H1 (cell line): Measurements from ENCODE around the gene SYNPR. TPM values are rescaled to one million over a fixed set of nuclear protein-coding genes. Genes with fewer than 3 reads are reported as not detected.

ENCODE experiments used
- CTCF ChIA-PET: fragments of 300-600 bp; sonication (Branson Sonifier 250); formaldehyde crosslinking; loops from one replicate; lab custom pipeline; 2021; ENCODE audit not compliant: partially characterized antibody; lab: Charles Lee
- POLR2A ChIA-PET: fragments of 300-600 bp; sonication (Branson Sonifier 250); formaldehyde crosslinking; loops from one replicate; lab custom pipeline; 2021; ENCODE audit warnings: inconsistent platforms; ENCODE audit not compliant: partially characterized antibody; lab: Charles Lee
- DNase-seq, 2 experiments: peaks; one replicate each; pipeline versions ENCODE4 v3.0.0 to v3.0.0-alpha.2; 2010 to 2022; ENCODE audit warnings: low spot score in 2 of 2, low read depth in 1 of 2, mixed read lengths in 1 of 2
- FAIRE-seq: peaks from 2 replicates; lab custom pipeline; 2011; peaks lifted over from hg19 to GRCh38; lab: Jason Lieb, UNC
- H2AFZ ChIP-seq: 2 replicates; pipeline ENCODE4 v1.8.1; 2012; ENCODE audit warnings: low read length, inconsistent platforms
- H2AK5ac ChIP-seq: 2 replicates; pipeline ENCODE4 v1.6.1; 2013; ENCODE audit warnings: low read depth, low read length
- H2BK120ac ChIP-seq: replicated peaks from 2 replicates; pipeline ENCODE3; 2013; ENCODE audit warnings: low read depth, low read length, inconsistent platforms
- H2BK12ac ChIP-seq: 2 replicates; pipeline ENCODE4 v1.6.1; 2013; ENCODE audit warnings: low read depth, low read length
- H2BK15ac ChIP-seq: 2 replicates; pipeline ENCODE4 v1.6.1; 2013; ENCODE audit warnings: low read length
- H2BK20ac ChIP-seq: 2 replicates; pipeline ENCODE4 v1.6.1; 2013; ENCODE audit warnings: low read length
- H2BK5ac ChIP-seq: 2 replicates; pipeline ENCODE4 v1.6.1; 2013; ENCODE audit warnings: low read depth, low read length
- H3K14ac ChIP-seq: 2 replicates; pipeline ENCODE4 v1.6.1; 2013; ENCODE audit warnings: inconsistent platforms; ENCODE audit not compliant: insufficient read length
- H3K18ac ChIP-seq: 2 replicates; pipeline ENCODE4 v1.6.1; 2013; ENCODE audit warnings: low read length; ENCODE audit errors: extremely low read depth
- H3K23ac ChIP-seq: 2 replicates; pipeline ENCODE4 v1.6.1; 2013; ENCODE audit warnings: inconsistent platforms; ENCODE audit not compliant: insufficient read length
- H3K23me2 ChIP-seq: 2 replicates; pipeline ENCODE4 v1.6.1; 2013; ENCODE audit warnings: low read depth, low read length
- H3K27ac ChIP-seq: 2 replicates; pipeline ENCODE4 v1.6.1; 2011; ENCODE audit warnings: low read depth, low read length, inconsistent platforms
- H3K27me3 ChIP-seq, 4 experiments: replicated peaks in 1 of 4; 1 replicate in 1 of 4; 2 replicates in 3 of 4; pipeline versions ENCODE4 v1.6.1 to v1.8.1; 2011 to 2013; ENCODE audit warnings: low read length in 3 of 4, mild to moderate bottlenecking in 3 of 4, inconsistent platforms in 2 of 4, mixed read lengths in 2 of 4, moderate library complexity in 1 of 4; ENCODE audit not compliant: control insufficient read depth in 3 of 4, insufficient read depth in 3 of 4; ENCODE audit errors: extremely low read depth in 1 of 4
- H3K36me3 ChIP-seq, 4 experiments: 2 replicates each; pipeline versions ENCODE4 v1.6.1 to v1.8.1; 2011 to 2013; ENCODE audit warnings: mild to moderate bottlenecking in 4 of 4, low read length in 3 of 4, moderate library complexity in 2 of 4, control low read depth in 1 of 4, inconsistent platforms in 1 of 4; ENCODE audit not compliant: insufficient read depth in 4 of 4, control insufficient read depth in 2 of 4
- H3K4ac ChIP-seq: replicated peaks from 2 replicates; pipeline ENCODE3; 2013; ENCODE audit warnings: low read length, low read depth, mixed read lengths, inconsistent platforms; ENCODE audit not compliant: insufficient read length
- H3K4me1 ChIP-seq, 4 experiments: replicated peaks in 1 of 4; 1 replicate in 1 of 4; 2 replicates in 3 of 4; pipeline versions ENCODE4 v1.6.1 to v1.8.1; 2011 to 2013; ENCODE audit warnings: low read length in 3 of 4, inconsistent platforms in 2 of 4, mixed read lengths in 1 of 4; ENCODE audit not compliant: insufficient read depth in 4 of 4, control insufficient read depth in 3 of 4
- H3K4me2 ChIP-seq, 2 experiments: 2 replicates each; pipeline versions ENCODE4 v1.6.1 to v1.8.1; 2011 to 2013; ENCODE audit warnings: low read depth in 2 of 2, low read length in 2 of 2, control low read depth in 1 of 2, inconsistent platforms in 1 of 2, mild to moderate bottlenecking in 1 of 2; ENCODE audit not compliant: insufficient read depth in 1 of 2
- H3K4me3 ChIP-seq, 4 experiments: fragments of 200-600, 300-600 bp in 1 of 4; sonication (generic), shearing (Covaris generic), sonication (Bioruptor Twin) in 1 of 4; 2 replicates each; pipeline versions ENCODE4 v1.5.1 to v1.8.1; 2011 to 2016; ENCODE audit warnings: low read length in 4 of 4, low read depth in 3 of 4, control low read depth in 2 of 4, inconsistent platforms in 2 of 4, mild to moderate bottlenecking in 2 of 4, mixed read lengths in 1 of 4, moderate library complexity in 1 of 4; ENCODE audit not compliant: insufficient read depth in 2 of 4; ENCODE audit errors: extremely low read depth in 1 of 4
- H3K56ac ChIP-seq: replicated peaks from 2 replicates; pipeline ENCODE3; 2013; ENCODE audit warnings: low read depth, mild to moderate bottlenecking, mixed read lengths, low read length, inconsistent platforms; ENCODE audit not compliant: insufficient read length
- H3K79me1 ChIP-seq: 2 replicates; pipeline ENCODE4 v1.6.1; 2013; ENCODE audit warnings: low read depth, low read length, control low read depth
- H3K79me2 ChIP-seq, 2 experiments: 2 replicates each; pipeline versions ENCODE4 v1.6.1 to v1.8.1; 2012 to 2013; ENCODE audit warnings: low read length in 2 of 2, mild to moderate bottlenecking in 2 of 2, inconsistent platforms in 1 of 2; ENCODE audit not compliant: insufficient read depth in 2 of 2, control insufficient read depth in 1 of 2
- H3K9ac ChIP-seq, 4 experiments: replicated peaks in 1 of 4; 1 replicate in 1 of 4; 2 replicates in 3 of 4; pipeline versions ENCODE4 v1.6.1 to v1.8.1; 2011 to 2013; ENCODE audit warnings: low read depth in 3 of 4, low read length in 3 of 4, control low read depth in 2 of 4, mild to moderate bottlenecking in 2 of 4, moderate library complexity in 2 of 4, inconsistent platforms in 1 of 4; ENCODE audit errors: extremely low read depth in 1 of 4
- H3K9me3 ChIP-seq, 2 experiments: 2 replicates each; pipeline versions ENCODE4 v1.6.1 to v1.8.1; 2012 to 2013; ENCODE audit warnings: mild to moderate bottlenecking in 2 of 2, moderate library complexity in 2 of 2, control low read depth in 1 of 2, inconsistent platforms in 1 of 2, low read depth in 1 of 2, low read length in 1 of 2, mixed read lengths in 1 of 2; ENCODE audit not compliant: insufficient read depth in 2 of 2
- H4K20me1 ChIP-seq, 2 experiments: replicated peaks in 1 of 2; 2 replicates each; pipeline versions ENCODE3 to v1.8.1; 2011 to 2013; ENCODE audit warnings: inconsistent platforms in 2 of 2, low read length in 2 of 2, mild to moderate bottlenecking in 1 of 2; ENCODE audit not compliant: insufficient read depth in 2 of 2, control insufficient read depth in 1 of 2
- H4K5ac ChIP-seq: 2 replicates; pipeline ENCODE4 v1.6.1; 2013; ENCODE audit warnings: low read length, low read depth, mixed read lengths, inconsistent platforms; ENCODE audit not compliant: insufficient read length
- H4K8ac ChIP-seq: 2 replicates; pipeline ENCODE4 v1.8.0; 2013; ENCODE audit warnings: mild to moderate bottlenecking, moderate library complexity, low read length, inconsistent platforms; ENCODE audit not compliant: insufficient read depth; ENCODE audit errors: extremely low read depth
- H4K91ac ChIP-seq: replicated peaks from 2 replicates; pipeline ENCODE3; 2013; ENCODE audit warnings: low read length, mixed read lengths, inconsistent platforms; ENCODE audit not compliant: insufficient read length
- CBX5 ChIP-seq: fragments of 300-800, 300-1000 bp; sonication (generic); IDR thresholded peaks from 2 replicates; pipeline ENCODE4 v1.7.1; 2016; ENCODE audit warnings: antibody characterized with exemption, low read length, low read depth
- CBX8 ChIP-seq: fragments of 300-800, 300-1000 bp; sonication (generic); IDR thresholded peaks from 2 replicates; pipeline ENCODE4 v1.7.1; 2016; ENCODE audit warnings: low read depth, low read length, borderline replicate concordance
- EP300 ChIP-seq, 2 experiments: IDR thresholded peaks; 1 replicate in 1 of 2; 2 replicates in 1 of 2; pipeline ENCODE4 v1.6.1; 2011 to 2012; ENCODE audit warnings: low read depth in 2 of 2, low read length in 2 of 2, mild to moderate bottlenecking in 2 of 2, borderline replicate concordance in 1 of 2, inconsistent platforms in 1 of 2, moderate library complexity in 1 of 2
- HDAC6 ChIP-seq: IDR thresholded peaks from one replicate; pipeline ENCODE4 v1.7.1; 2012; ENCODE audit warnings: low read depth, mild to moderate bottlenecking, inconsistent platforms, low read length, moderate library complexity
- KDM5A ChIP-seq: fragments of 200-600 bp; IDR thresholded peaks from 2 replicates; pipeline ENCODE4 v1.7.1; 2012; ENCODE audit warnings: mild to moderate bottlenecking, low read length, inconsistent platforms, mixed read lengths
- POLR2AphosphoS5 ChIP-seq: IDR thresholded peaks from 2 replicates; pipeline ENCODE4 v1.6.1; 2011; ENCODE audit warnings: low read depth, low read length
- RNF2 ChIP-seq: fragments of 200-900, 300-1000 bp; sonication (generic); IDR thresholded peaks from 2 replicates; pipeline ENCODE4 v1.7.1; 2016; ENCODE audit warnings: borderline replicate concordance, low read depth, mild to moderate bottlenecking, antibody characterized with exemption, low read length; ENCODE audit not compliant: poor library complexity, severe bottlenecking; ENCODE audit errors: missing control alignments
- RXRA ChIP-seq: IDR thresholded peaks from 2 replicates; pipeline ENCODE4 v1.6.1; 2011; ENCODE audit warnings: low read depth, mild to moderate bottlenecking, low read length, moderate library complexity; ENCODE audit not compliant: insufficient read depth
- SIN3A ChIP-seq, 2 experiments: IDR thresholded peaks in 1 of 2; conservative IDR thresholded peaks in 1 of 2; 2 replicates each; pipeline ENCODE4 v1.6.1; 2011 to 2012; ENCODE audit warnings: low read length in 2 of 2, improper control_type of control experiment in 1 of 2, low read depth in 1 of 2, mild to moderate bottlenecking in 1 of 2
- SIRT6 ChIP-seq: IDR thresholded peaks from one replicate; pipeline ENCODE4 v1.7.1; 2012; ENCODE audit warnings: low read length, inconsistent platforms
- TAF1 ChIP-seq: IDR thresholded peaks from 2 replicates; pipeline ENCODE4 v1.6.1; 2011; ENCODE audit warnings: mild to moderate bottlenecking, low read depth, low read length
- TBP ChIP-seq: IDR thresholded peaks from 2 replicates; pipeline ENCODE4 v1.6.1; 2011; ENCODE audit warnings: low read depth, low read length, improper control_type of control experiment
- YY1 ChIP-seq: IDR thresholded peaks from 2 replicates; pipeline ENCODE4 v1.6.1; 2011; ENCODE audit warnings: low read depth, mild to moderate bottlenecking, low read length
- WGBS, 2 experiments: shearing (Covaris generic) in 1 of 2; methylation state at CpG; one replicate each; pipeline versions ENCODE4 v1.1.6 to v1.1.7; 2013 to 2015; ENCODE audit warnings: low lambda C conversion rate in 2 of 2, mixed read lengths in 2 of 2, inconsistent platforms in 1 of 2, low coverage in 1 of 2, missing lambda C conversion rate in 1 of 2; ENCODE audit not compliant: insufficient replicate concordance in 2 of 2, insufficient coverage in 1 of 2, insufficient read length in 1 of 2; ENCODE audit errors: extremely low coverage in 1 of 2, missing lambda C conversion rate in 1 of 2; 5-methylcytosine and 5-hydroxymethylcytosine counted together
- polyA plus RNA-seq, 7 experiments: library from polyadenylated mRNA; depleted of rRNA in 3 of 7; stranded (reverse) in 5 of 7; unstranded in 2 of 7; fragments of >200 nt in 5 of 7; fragments of 200-250 nt in 2 of 7; gene quantifications; 1 replicate in 5 of 7; 2 replicates in 1 of 7; 4 replicates in 1 of 7; pipeline versions ENCODE4 v1.2.1 to v1.2.3, GENCODE V29; 2011 to 2013; ENCODE audit warnings: missing spikeins in 2 of 7, mixed read lengths in 2 of 7
- total RNA-seq: library from RNA; stranded (reverse); fragmentation: NEBNext Ultra II Directional; extraction: Animal tissue kit (Norgen Biotek cat#: 25700); gene quantifications from 2 replicates; pipeline ENCODE4 v1.2.1, GENCODE V29; 2021
- TF ChIP-seq, protein P1 (sequence below): IDR thresholded peaks from 2 replicates; pipeline ENCODE4 v1.6.1; 2011; ENCODE audit warnings: low read depth, mild to moderate bottlenecking, low read length; ENCODE audit not compliant: insufficient read depth

The SYNPR gene
- total and polyA plus RNA-seq, 2 of the 8 experiments (the other 6 are each of a cell fraction or from before 2014, with no cell fraction given) = 0.39 to 0.99 TPM

GRCh38 chr3:63609408-63609807 is 331.3 kb downstream of the SYNPR start:
- H3K27ac ChIP-seq = no peak overlapping the region
- DNase-seq (no peak), FAIRE-seq (no peak)
- H3K23me2 ChIP-seq = no peaks in the 10 kb centered on the region
- H2BK5ac ChIP-seq = no peak overlapping the region
- H3K56ac ChIP-seq = no peak overlapping the region
- H2BK120ac ChIP-seq = no peak overlapping the region
- H3K79me2 ChIP-seq = no peaks in the 10 kb centered on the region
- ChIA-PET POLR2A (no interaction called here), CTCF (interaction anchor here (0.9 to 1.7 kb wide), 2 partner anchors 10 to 210 kb away, joined by 3 to 5 read pairs; no protein-coding TSS in a partner anchor)
- H4K8ac ChIP-seq = no peak overlapping the region
- H4K91ac ChIP-seq = no peak overlapping the region
- H3K9ac ChIP-seq = no peak overlapping the region
- H4K20me1 ChIP-seq = no peaks in the 10 kb centered on the region
- H3K4me2 ChIP-seq = no peak overlapping the region
- no peaks in the 10 kb centered on the region for H3K27me3 ChIP-seq
- no peak overlapping the region for H2AK5ac ChIP-seq
- no peaks in the 10 kb centered on the region for H3K36me3 ChIP-seq
- H2AFZ ChIP-seq = no peak overlapping the region
- no peak overlapping the region for H3K4ac ChIP-seq
- no peak overlapping the region for H3K4me3 ChIP-seq
- no peaks in the 10 kb centered on the region for H3K79me1 ChIP-seq
- H2BK20ac ChIP-seq = no peak overlapping the region
- H3K14ac ChIP-seq = no peak overlapping the region
- H3K4me1 ChIP-seq = peaks cover 0 to 4% (median 0%) of the 10 kb centered on the region in 4 experiments; a peak in 1 of 7 replicates
- no peak overlapping the region for H4K5ac ChIP-seq
- H3K23ac ChIP-seq = no peak overlapping the region
- 90% methylated on average over 7 of the region's 7 CpGs; no CpG with 5 or more reads in 1 of the 2 experiments for WGBS, 2 experiments
- no peak overlapping the region for H2BK15ac ChIP-seq
- H2BK12ac ChIP-seq = no peak overlapping the region
- H3K9me3 ChIP-seq = no peaks in the 10 kb centered on the region
- no peak overlapping the region for H3K18ac ChIP-seq
- TF ChIP-seq CBX5 (no peak), SIN3A (conservative IDR thresholded peaks at IDR 0.05 in 1 of 2, IDR thresholded peaks at IDR 0.05 in 1 of 2; ENCODE audit: low read depth in 1 of 2, low read length in 2 of 2) (no peak), YY1 (no peak), RNF2 (no peak), SIRT6 (no peak), TAF1 (no peak), TBP (no peak), CBX8 (no peak), HDAC6 (no peak), POLR2AphosphoS5 (no peak), RXRA (no peak), KDM5A (no peak), EP300 (IDR thresholded peaks at IDR 0.05; ENCODE audit: borderline replicate concordance in 1 of 2, low read depth in 2 of 2, low read length in 2 of 2) (no peak)
- TF ChIP-seq, protein P1, sequence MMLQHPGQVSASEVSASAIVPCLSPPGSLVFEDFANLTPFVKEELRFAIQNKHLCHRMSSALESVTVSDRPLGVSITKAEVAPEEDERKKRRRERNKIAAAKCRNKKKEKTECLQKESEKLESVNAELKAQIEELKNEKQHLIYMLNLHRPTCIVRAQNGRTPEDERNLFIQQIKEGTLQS = no peak
